Lung (tissue), 12 donors: ENCODE measurements around the gene CCDC9B. TPM values are rescaled to one million over a fixed set of nuclear protein-coding genes. Genes with fewer than 3 reads are reported as not detected.

ENCODE experiments used
- ATAC-seq: fragments of 200-7000 bp; cut with Tn5 transposase; one replicate; pipeline ENCODE4 v1.9.1; 2020; ENCODE audit warnings: moderate number of reproducible peaks; ENCODE audit not compliant: insufficient read depth, low FRiP score
- DNase-seq, 3 donors: peaks; one replicate each; pipeline ENCODE4 v3.0.0-alpha.2; 2013 to 2017
- H3K27ac ChIP-seq, 2 donors: one replicate each; pipeline ENCODE4 v1.5.1; 2013; ENCODE audit warnings: mild to moderate bottlenecking in 2 of 2, moderate library complexity in 2 of 2, control low read depth in 1 of 2, inconsistent platforms in 1 of 2, low read depth in 1 of 2, low read length in 1 of 2
- H3K27me3 ChIP-seq, 3 donors: one replicate each; pipeline ENCODE4 v1.5.1; 2013; ENCODE audit warnings: low read length in 2 of 3; ENCODE audit not compliant: control insufficient read depth in 3 of 3, insufficient read depth in 3 of 3
- H3K36me3 ChIP-seq, 4 donors: one replicate each; pipeline ENCODE4 v1.5.1; 2013; ENCODE audit warnings: low read length in 4 of 4, mild to moderate bottlenecking in 1 of 4, moderate library complexity in 1 of 4; ENCODE audit not compliant: control insufficient read depth in 4 of 4, insufficient read depth in 4 of 4
- H3K4me1 ChIP-seq, 5 donors: one replicate each; pipeline ENCODE4 v1.5.1; 2013; ENCODE audit warnings: low read length in 5 of 5, mild to moderate bottlenecking in 2 of 5, moderate library complexity in 1 of 5; ENCODE audit not compliant: control insufficient read depth in 5 of 5, insufficient read depth in 5 of 5
- H3K4me3 ChIP-seq: one replicate; pipeline ENCODE4 v1.5.1; 2013; ENCODE audit warnings: mild to moderate bottlenecking, control low read depth, moderate library complexity
- H3K9ac ChIP-seq, 2 donors: one replicate each; pipeline ENCODE4 v1.5.1; 2013; ENCODE audit warnings: low read length in 2 of 2, control low read depth in 1 of 2; ENCODE audit not compliant: insufficient read depth in 1 of 2
- H3K9me3 ChIP-seq, 4 donors: one replicate each; pipeline ENCODE4 v1.5.1; 2013; ENCODE audit warnings: low read length in 3 of 4, mild to moderate bottlenecking in 1 of 4, moderate library complexity in 1 of 4; ENCODE audit not compliant: control insufficient read depth in 4 of 4, insufficient read depth in 3 of 4
- WGBS, 2 donors: extraction: QIAGEN DNeasy Blood & Tissue Kit; methylation state at CpG; one replicate each; pipeline ENCODE4 v1.1.7; 2013; 5-methylcytosine and 5-hydroxymethylcytosine counted together
- polyA plus RNA-seq, 2 donors: library from polyadenylated mRNA; stranded (reverse); fragments of 200-250 nt; gene quantifications; one replicate each; pipeline ENCODE4 v1.2.1, GENCODE V29; 2013
- total RNA-seq, 2 donors: library from RNA; depleted of rRNA in 1 of 2; stranded (reverse); fragments of >200 nt in 1 of 2; gene quantifications; one replicate each; pipeline ENCODE4 v1.2.1, GENCODE V29; 2014 to 2021
- TF ChIP-seq, protein P1 (sequence below): IDR thresholded peaks from 2 replicates; pipeline ENCODE4 v1.5.1; 2012; ENCODE audit warnings: mild to moderate bottlenecking; ENCODE audit errors: control extremely low read depth, extremely low read depth
- donor health status: control.
- donor health status: control.
- donor health status: Bipolar disorder and iron deficiency.
- donor health status: healthy.
- donor health status: DM: yes; HTN: yes; CAD: no.

Gene CCDC9B
- total and polyA plus RNA-seq, 4 donors: 4.4 to 42.1 (median 14.9) TPM

DNA sequence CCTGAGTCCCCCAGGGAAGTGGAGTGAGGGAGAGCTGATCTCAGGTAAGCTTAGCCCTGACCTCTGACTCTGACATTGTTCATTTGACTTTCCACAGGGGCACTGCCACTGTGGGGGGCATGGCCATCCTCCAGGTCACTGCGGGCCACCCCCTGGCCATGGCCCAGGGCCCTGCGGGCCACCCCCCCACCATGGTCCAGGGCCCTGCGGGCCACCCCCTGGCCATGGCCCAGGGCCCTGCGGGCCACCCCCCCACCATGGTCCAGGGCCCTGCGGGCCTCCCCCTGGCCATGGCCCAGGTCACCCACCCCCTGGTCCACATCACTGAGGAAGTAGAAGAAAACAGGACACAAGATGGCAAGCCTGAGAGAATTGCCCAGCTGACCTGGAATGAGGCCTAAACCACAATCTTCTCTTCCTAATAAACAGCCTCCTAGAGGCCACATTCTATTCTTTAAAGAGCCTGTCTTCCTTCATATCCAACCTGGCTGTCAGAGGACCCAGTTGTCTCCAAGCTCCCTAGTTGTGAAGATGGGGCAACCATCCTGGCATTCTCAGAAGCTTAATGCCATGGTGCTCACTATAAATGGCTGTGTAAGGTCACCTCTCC, 15.3 kb upstream of the CCDC9B start:
- ATAC-seq: no peak
- WGBS, 2 donors: 91 to 92% methylated on average over 4 to 5 of the region's 5 CpGs

DNA sequence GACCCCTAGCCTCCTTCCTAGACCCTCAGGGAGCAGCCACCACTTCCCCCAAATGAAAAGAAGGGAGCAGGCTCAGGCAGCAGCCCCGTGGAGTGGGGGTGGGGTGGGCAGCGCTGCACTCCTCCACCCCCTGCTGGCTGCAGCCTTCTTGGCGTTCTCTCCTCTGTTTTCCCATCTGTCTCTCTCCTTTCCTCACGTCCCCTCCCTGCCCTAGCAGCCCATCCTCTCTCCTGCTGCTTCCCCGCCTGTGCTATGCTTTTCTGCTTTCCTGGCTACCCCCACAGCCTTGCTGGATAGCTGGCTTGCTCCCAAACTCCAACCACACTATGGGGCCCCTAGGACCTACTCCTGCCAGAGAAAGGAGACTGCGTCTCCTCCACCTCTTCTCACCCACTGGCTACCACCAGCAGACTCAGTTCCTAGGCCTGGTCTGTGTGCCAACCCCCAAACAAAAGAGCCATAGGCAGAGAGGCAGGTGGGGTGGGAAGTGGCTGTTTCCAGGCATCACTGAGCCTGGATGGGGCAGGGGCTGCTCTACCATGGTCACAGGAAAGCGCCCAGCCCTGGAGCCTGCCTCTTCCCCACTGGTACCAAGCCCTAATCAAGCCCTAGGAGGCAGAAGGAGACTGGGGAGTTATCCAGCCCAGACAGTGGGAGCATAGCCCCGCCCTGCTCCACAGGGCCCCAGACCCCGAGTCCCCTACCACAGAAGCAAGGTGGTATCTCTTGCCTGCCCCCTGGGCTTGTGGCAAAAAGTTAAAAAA, 13.9 kb upstream of the CCDC9B start:
- H3K36me3 ChIP-seq: no peaks in the 10 kb centered on the region
- H3K27me3 ChIP-seq: peaks cover 0 to 12% (median 0%) of the 10 kb centered on the region in 3 donors
- WGBS, 2 donors: 45 to 48% methylated on average over 9 of the region's 9 CpGs
- TF ChIP-seq, protein P1, sequence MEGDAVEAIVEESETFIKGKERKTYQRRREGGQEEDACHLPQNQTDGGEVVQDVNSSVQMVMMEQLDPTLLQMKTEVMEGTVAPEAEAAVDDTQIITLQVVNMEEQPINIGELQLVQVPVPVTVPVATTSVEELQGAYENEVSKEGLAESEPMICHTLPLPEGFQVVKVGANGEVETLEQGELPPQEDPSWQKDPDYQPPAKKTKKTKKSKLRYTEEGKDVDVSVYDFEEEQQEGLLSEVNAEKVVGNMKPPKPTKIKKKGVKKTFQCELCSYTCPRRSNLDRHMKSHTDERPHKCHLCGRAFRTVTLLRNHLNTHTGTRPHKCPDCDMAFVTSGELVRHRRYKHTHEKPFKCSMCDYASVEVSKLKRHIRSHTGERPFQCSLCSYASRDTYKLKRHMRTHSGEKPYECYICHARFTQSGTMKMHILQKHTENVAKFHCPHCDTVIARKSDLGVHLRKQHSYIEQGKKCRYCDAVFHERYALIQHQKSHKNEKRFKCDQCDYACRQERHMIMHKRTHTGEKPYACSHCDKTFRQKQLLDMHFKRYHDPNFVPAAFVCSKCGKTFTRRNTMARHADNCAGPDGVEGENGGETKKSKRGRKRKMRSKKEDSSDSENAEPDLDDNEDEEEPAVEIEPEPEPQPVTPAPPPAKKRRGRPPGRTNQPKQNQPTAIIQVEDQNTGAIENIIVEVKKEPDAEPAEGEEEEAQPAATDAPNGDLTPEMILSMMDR: no peak
- H3K27ac ChIP-seq: no peak overlapping the region
- H3K9me3 ChIP-seq: no peaks in the 10 kb centered on the region
- no peak for ATAC-seq
- H3K4me3 ChIP-seq: no peak overlapping the region
- no peak overlapping the region for H3K9ac ChIP-seq
- peaks cover 0 to 18% (median 0%) of the 10 kb centered on the region in 5 donors for H3K4me1 ChIP-seq
- DNase-seq: peak; percentile 66 to 82 (median 66)

More for the DNA sequence above, 15.3 kb upstream of the CCDC9B start:
- Histone ChIP-seq H3K27me3 (peaks cover 0 to 12% (median 0%) of the 10 kb centered on the region in 3 donors), H3K9ac (no peak overlapping the region), H3K4me3 (no peak overlapping the region), H3K27ac (no peak overlapping the region), H3K4me1 (peaks cover 0 to 18% (median 0%) of the 10 kb centered on the region in 5 donors), H3K36me3 (no peaks in the 10 kb centered on the region), H3K9me3 (no peaks in the 10 kb centered on the region)
- TF ChIP-seq, protein P1: no peak
- no peak for DNase-seq

DNA sequence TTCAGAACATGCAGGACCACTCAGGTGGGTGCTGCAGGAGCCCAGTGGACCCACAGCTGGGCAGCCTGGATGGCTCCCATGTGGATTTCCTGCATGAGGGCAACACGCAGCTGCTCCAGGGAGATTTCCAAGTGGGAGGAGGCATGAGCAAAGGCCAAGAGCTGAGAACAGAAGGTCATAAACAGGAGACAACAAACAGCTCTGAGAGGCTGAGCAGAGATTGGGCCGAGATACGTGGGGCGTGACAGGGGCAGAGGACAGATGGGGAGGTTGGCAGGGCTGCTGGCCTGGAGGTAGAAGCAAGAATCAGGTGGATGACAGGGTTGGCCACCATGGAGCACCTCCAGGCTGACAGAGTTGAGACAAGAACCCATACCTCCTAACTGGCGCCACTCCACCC, 13.0 kb upstream of the CCDC9B start:
- H3K27ac ChIP-seq: no peak overlapping the region
- H3K27me3 ChIP-seq: peaks cover 0 to 8% (median 0%) of the 10 kb centered on the region in 3 donors
- no peak for ATAC-seq
- no peak overlapping the region for H3K4me3 ChIP-seq
- H3K36me3 ChIP-seq: no peaks in the 10 kb centered on the region
- H3K9ac ChIP-seq: no peak overlapping the region
- no peaks in the 10 kb centered on the region for H3K9me3 ChIP-seq
- peaks cover 0 to 17% (median 0%) of the 10 kb centered on the region in 5 donors for H3K4me1 ChIP-seq
- TF ChIP-seq, protein P1: no peak
- WGBS, 2 donors: 76 to 82% methylated on average over 5 of the region's 5 CpGs
- DNase-seq: no peak
